ENCODE data around the gene LTBP4.

DNA sequence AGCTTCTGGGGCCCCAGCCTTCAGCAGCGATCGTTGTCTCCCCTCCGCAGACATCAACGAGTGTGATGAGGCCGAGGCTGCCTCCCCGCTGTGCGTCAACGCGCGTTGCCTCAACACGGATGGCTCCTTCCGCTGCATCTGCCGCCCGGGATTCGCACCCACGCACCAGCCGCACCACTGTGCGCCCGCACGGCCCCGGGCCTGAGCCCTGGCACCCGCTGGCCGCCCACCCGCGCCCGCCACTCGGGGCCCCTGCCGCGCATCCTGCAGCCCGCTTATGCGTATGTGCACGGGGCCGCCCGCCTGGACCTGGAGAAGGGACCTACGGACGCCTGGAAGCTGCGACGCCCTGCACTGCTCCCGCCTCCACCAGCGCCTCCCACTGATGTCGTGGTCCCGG, 28.2 kb downstream of the LTBP4 start:
- TF ChIP-seq, protein P1, sequence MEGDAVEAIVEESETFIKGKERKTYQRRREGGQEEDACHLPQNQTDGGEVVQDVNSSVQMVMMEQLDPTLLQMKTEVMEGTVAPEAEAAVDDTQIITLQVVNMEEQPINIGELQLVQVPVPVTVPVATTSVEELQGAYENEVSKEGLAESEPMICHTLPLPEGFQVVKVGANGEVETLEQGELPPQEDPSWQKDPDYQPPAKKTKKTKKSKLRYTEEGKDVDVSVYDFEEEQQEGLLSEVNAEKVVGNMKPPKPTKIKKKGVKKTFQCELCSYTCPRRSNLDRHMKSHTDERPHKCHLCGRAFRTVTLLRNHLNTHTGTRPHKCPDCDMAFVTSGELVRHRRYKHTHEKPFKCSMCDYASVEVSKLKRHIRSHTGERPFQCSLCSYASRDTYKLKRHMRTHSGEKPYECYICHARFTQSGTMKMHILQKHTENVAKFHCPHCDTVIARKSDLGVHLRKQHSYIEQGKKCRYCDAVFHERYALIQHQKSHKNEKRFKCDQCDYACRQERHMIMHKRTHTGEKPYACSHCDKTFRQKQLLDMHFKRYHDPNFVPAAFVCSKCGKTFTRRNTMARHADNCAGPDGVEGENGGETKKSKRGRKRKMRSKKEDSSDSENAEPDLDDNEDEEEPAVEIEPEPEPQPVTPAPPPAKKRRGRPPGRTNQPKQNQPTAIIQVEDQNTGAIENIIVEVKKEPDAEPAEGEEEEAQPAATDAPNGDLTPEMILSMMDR (IDR thresholded peaks at IDR 0.05): no peak
- TF ChIP-seq POLR2AphosphoS5 (IDR thresholded peaks at IDR 0.05) (no peak), POLR2A (IDR thresholded peaks at IDR 0.05) (no peak)
